ENCODE measurements around the gene SRRM1.
"Not testable (repeated sequence)": the region's sequence is repeated elsewhere in the genome, so short reads cannot be mapped to it uniquely, and the experiment has no call there.

The SRRM1 gene

DNA sequence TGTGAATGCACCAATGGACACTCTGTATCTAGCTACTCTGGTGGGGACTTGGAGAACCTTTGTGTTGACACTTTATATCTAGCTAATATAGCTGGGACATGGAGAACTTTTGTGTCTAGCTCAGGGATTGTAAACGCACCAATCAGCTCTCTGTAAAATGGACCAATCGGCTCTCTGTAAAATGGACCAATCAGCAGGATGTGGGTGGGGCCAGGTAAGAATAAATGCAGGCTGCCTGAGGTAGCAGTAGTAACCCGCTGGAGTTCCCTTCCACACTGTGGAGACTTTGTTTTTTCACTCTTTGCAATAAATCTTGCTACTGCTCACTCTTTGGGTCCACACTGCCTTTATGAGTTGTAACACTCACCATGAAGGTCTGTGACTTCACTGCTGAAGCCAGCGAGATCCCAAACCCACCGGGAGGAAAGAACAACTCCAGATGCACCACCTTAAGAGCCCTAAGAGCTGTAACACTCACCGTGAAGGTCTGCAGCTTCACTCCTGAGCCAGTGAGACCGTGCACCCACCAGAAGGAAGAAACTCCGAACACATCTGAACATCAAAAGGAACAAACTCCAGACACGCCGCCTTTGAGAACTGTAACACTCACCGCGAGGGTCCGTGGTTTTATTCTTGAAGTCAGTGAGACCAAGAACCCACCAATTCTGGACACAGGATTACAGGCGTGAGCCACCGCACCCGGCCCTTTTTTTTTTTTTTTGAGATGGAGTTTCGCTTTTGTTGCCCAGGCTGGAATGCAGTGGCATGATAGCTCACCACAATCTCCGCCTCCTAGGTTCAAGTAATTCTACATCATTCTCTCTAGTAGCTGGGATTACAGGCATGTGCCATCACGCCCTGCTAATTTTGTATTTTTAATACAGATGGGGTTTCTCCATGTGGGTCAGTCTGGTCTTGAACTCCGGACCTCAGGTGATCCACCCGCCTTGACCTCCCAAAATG, 79.3 kb downstream of the SRRM1 start:
- not testable (repeated sequence) for DNase-seq

Measured in activated CD4-positive, CD25-positive, alpha-beta regulatory T cell (primary cell).